Neutrophil (primary cell): ENCODE data around the gene HIVEP3.

Source experiments
- H3K27ac ChIP-seq: fragments of 200-600 bp; sonication (generic); 2 replicates; pipeline ENCODE4 v1.5.1; 2016; ENCODE audit warnings: mild to moderate bottlenecking, moderate library complexity
- H3K27me3 ChIP-seq: fragments of 200-600 bp; sonication (generic); 2 replicates; pipeline ENCODE4 v1.6.0; 2016; ENCODE audit warnings: mild to moderate bottlenecking
- H3K36me3 ChIP-seq: fragments of 200-600 bp; sonication (generic); 2 replicates; pipeline ENCODE4 v1.5.1; 2017
- H3K4me1 ChIP-seq, 2 experiments: fragments of 200-600 bp in 1 of 2; sonication (generic) in 1 of 2; 1 replicate in 1 of 2; 2 replicates in 1 of 2; pipeline versions ENCODE4 v1.5.1 to v1.6.1; 2013 to 2016; ENCODE audit warnings: low read depth in 1 of 2, low read length in 1 of 2, mild to moderate bottlenecking in 1 of 2, moderate library complexity in 1 of 2; ENCODE audit not compliant: control insufficient read depth in 1 of 2, insufficient read depth in 1 of 2
- H3K4me3 ChIP-seq, 2 experiments: fragments of 200-600 bp in 1 of 2; sonication (generic) in 1 of 2; 1 replicate in 1 of 2; 2 replicates in 1 of 2; pipeline ENCODE4 v1.5.1; 2013 to 2016; ENCODE audit warnings: low read depth in 1 of 2, low read length in 1 of 2, mild to moderate bottlenecking in 1 of 2, moderate library complexity in 1 of 2
- H3K9me3 ChIP-seq: fragments of 200-600 bp; sonication (generic); 2 replicates; pipeline ENCODE4 v1.5.1; 2016
- TF ChIP-seq, protein P1 (sequence below): fragments of 200-600 bp; sonication (generic); IDR thresholded peaks from 2 replicates; pipeline ENCODE4 v1.5.1; 2016; ENCODE audit warnings: antibody characterized with exemption

Gene HIVEP3

GRCh38 chr1:41479808-41480160 is 438.9 kb downstream of the HIVEP3 start:
- TF ChIP-seq, protein P1, sequence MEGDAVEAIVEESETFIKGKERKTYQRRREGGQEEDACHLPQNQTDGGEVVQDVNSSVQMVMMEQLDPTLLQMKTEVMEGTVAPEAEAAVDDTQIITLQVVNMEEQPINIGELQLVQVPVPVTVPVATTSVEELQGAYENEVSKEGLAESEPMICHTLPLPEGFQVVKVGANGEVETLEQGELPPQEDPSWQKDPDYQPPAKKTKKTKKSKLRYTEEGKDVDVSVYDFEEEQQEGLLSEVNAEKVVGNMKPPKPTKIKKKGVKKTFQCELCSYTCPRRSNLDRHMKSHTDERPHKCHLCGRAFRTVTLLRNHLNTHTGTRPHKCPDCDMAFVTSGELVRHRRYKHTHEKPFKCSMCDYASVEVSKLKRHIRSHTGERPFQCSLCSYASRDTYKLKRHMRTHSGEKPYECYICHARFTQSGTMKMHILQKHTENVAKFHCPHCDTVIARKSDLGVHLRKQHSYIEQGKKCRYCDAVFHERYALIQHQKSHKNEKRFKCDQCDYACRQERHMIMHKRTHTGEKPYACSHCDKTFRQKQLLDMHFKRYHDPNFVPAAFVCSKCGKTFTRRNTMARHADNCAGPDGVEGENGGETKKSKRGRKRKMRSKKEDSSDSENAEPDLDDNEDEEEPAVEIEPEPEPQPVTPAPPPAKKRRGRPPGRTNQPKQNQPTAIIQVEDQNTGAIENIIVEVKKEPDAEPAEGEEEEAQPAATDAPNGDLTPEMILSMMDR = no peak
- Histone ChIP-seq H3K36me3 (no peaks in the 10 kb centered on the region), H3K9me3 (no peaks in the 10 kb centered on the region), H3K27me3 (peaks cover 7% of the 10 kb centered on the region), H3K4me3 (no peak overlapping the region), H3K4me1 (no peaks in the 10 kb centered on the region), H3K27ac (no peak overlapping the region)

DNA sequence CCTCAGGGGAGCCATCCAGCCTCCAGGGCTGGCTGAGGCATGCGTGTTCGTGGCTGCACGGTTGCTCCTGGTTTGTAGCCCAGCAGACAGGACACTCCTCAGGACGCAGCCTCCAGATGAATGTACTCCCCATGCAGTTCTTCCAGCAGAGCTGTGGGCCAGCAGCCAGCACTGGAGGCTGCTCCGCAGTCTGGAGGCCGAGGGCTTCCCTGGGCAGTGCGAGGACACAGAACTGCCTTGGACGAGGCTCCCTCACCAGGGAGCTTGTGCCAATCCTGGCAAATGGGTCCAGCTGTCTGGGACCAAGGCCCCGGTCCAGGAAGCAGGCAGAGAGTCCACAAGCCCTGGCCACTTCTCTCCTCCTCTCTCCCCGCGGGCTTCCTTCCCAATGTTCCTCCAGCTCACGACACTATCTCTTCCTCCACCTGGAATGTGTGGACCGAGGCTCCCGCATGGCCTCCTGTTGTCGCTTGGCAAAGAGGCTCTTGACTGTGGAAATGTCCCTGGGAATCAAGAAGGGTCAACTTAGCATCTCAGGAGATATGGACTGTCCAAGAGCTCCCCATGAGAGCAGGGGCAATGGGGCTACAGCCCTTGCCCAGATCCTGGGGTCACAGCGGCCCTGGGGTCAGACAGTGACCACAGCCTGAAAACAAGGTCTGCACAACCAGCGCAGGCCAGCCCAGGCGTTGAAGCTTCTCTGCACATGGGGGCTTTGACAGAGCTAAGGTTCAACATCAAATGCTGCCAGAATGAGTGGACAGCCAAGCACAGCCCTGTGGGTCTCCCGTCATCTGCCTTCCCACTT is 439.5 kb downstream of the HIVEP3 start:
- Histone ChIP-seq H3K4me3 (no peak overlapping the region), H3K4me1 (no peaks in the 10 kb centered on the region), H3K36me3 (no peaks in the 10 kb centered on the region)

DNA sequence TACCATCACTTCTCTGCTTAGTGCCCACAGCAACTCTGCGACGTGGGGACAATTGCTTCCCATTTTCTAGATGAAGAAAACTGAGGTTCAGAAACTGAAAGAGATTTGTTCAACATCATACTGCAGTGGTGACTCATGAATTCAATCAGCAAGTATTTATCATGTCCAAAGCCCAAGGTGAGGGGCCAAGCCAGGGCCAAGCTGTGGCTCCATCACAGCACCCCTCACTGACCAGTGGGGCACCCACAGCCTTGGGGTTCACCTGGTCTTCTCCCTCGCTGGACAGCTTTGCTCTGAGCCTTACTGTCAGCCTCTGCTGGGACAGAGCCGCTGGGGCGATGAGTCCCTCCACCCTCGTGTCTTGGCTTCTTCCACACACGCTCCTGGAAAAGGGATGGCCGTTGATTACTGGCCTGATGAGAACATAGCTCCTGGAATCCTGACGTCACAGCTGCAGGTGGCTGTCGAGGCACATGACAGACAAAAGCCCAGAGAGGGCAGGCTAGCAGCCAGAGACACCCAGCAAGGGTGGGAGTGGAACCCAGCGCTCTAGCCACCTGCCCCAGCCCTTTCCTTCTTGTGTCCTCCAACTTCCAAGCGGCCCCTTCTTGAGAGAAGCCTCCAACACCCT is 440.5 kb downstream of the HIVEP3 start:
- Histone ChIP-seq H3K27ac (no peak overlapping the region), H3K36me3 (no peaks in the 10 kb centered on the region), H3K27me3 (no peaks in the 10 kb centered on the region), H3K4me3 (no peak overlapping the region), H3K4me1 (no peaks in the 10 kb centered on the region), H3K9me3 (no peaks in the 10 kb centered on the region)
- TF ChIP-seq, protein P1 = no peak

More for the DNA sequence above, 439.5 kb downstream of the HIVEP3 start:
- TF ChIP-seq, protein P1 = no peak
- H3K27ac ChIP-seq = no peak overlapping the region
- H3K9me3 ChIP-seq = no peaks in the 10 kb centered on the region
- peaks cover 1% of the 10 kb centered on the region for H3K27me3 ChIP-seq

DNA sequence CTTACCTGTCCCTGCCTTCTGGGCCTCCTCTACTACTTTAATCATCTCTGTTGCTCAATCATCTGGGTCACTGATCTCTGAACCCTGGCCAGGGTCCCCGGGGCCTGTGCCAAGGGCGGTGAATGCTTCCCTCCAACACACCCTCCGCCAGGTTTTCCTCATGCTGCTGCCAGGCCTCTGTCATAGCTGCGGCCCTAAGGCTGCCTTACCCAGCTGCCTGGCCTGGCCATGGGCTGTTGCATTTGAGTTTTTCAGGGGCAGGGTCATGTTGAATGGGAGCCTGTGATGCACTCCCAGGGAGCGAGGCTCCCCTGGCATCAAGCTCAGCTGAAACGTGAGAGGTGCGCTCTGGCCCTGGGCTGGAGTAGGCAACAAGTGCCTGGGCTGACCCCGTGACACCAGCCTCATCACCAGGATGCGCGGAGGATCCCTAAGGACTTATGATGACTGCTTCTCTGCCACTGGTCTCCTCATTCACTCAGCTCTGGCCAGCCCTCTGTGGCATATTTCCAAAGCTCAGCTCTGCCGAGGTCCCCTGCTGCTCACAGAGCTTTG is 441.8 kb downstream of the HIVEP3 start:
- TF ChIP-seq, protein P1 = no peak
- Histone ChIP-seq H3K36me3 (no peaks in the 10 kb centered on the region), H3K4me1 (no peaks in the 10 kb centered on the region), H3K27me3 (no peaks in the 10 kb centered on the region), H3K4me3 (no peak overlapping the region), H3K27ac (no peak overlapping the region), H3K9me3 (no peaks in the 10 kb centered on the region)

- no peaks in the 10 kb centered on the region for H3K9me3 ChIP-seq
- H3K36me3 ChIP-seq = no peaks in the 10 kb centered on the region
- TF ChIP-seq, protein P1 = no peak
- no peak overlapping the region for H3K27ac ChIP-seq
- no peaks in the 10 kb centered on the region for H3K27me3 ChIP-seq
- H3K4me3 ChIP-seq = no peak overlapping the region
- H3K4me1 ChIP-seq = no peaks in the 10 kb centered on the region
Measured at GRCh38 chr1:41475859-41476567, 442.7 kb downstream of the HIVEP3 start.
